Bronchial epithelial cell (primary cell): ENCODE results near the gene SYTL1. TPM values are rescaled to one million over a fixed set of nuclear protein-coding genes. Genes with fewer than 3 reads are reported as not detected.

Source experiments
- DNase-seq: peaks from one replicate; pipeline ENCODE4 v3.0.0-alpha.2; 2010; ENCODE audit warnings: low read depth
- FAIRE-seq: peaks from 2 replicates; lab custom pipeline; 2011; peaks lifted over from hg19 to GRCh38; lab: Jason Lieb, UNC
- H3K27me3 ChIP-seq: 2 replicates; pipeline ENCODE4 v1.5.1; 2011; ENCODE audit warnings: low read length; ENCODE audit not compliant: control insufficient read depth, insufficient read depth
- H3K36me3 ChIP-seq: 2 replicates; pipeline ENCODE4 v1.5.1; 2011; ENCODE audit warnings: low read length; ENCODE audit not compliant: control insufficient read depth, insufficient read depth
- H3K4me3 ChIP-seq: 2 replicates; pipeline ENCODE4 v1.5.1; 2011; ENCODE audit warnings: mild to moderate bottlenecking, low read depth, low read length, control low read depth
- total RNA-seq: library from RNA; depleted of rRNA; stranded (reverse); fragments of >200 nt; gene quantifications from 2 replicates; pipeline ENCODE4 v1.2.1, GENCODE V29; 2014
- TF ChIP-seq, protein P1 (sequence below): IDR thresholded peaks from 2 replicates; pipeline ENCODE4 v1.5.1; 2011; ENCODE audit warnings: mild to moderate bottlenecking, moderate library complexity, low read length, control low read depth, inconsistent platforms; ENCODE audit not compliant: insufficient read depth, severe bottlenecking

Gene SYTL1
- total RNA-seq, 1 donor from 2014 or later: 31.9 TPM

DNA sequence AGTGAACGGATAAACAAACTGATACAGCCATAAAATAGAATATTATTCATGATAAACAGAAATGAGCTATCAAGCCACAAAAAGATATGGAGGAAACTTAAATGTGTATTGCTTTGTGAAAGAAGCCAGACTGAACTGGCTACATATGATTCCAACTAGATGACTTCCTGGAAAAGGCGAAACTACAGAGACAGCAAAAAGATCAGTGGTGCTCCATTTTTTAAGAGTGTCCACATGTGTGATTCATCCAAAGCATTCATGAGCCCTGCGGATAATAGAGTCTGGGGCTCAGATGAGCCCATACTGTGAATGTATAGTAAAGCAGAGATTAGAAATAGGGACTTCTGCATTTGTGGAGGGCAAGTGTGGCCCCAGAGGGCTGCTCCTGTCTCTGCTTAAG is 27.7 kb upstream of the SYTL1 start:
- Histone ChIP-seq H3K4me3 (no peak overlapping the region), H3K36me3 (no peaks in the 10 kb centered on the region), H3K27me3 (no peaks in the 10 kb centered on the region)
- DNase-seq: no peak
- no peak for FAIRE-seq
- TF ChIP-seq, protein P1, sequence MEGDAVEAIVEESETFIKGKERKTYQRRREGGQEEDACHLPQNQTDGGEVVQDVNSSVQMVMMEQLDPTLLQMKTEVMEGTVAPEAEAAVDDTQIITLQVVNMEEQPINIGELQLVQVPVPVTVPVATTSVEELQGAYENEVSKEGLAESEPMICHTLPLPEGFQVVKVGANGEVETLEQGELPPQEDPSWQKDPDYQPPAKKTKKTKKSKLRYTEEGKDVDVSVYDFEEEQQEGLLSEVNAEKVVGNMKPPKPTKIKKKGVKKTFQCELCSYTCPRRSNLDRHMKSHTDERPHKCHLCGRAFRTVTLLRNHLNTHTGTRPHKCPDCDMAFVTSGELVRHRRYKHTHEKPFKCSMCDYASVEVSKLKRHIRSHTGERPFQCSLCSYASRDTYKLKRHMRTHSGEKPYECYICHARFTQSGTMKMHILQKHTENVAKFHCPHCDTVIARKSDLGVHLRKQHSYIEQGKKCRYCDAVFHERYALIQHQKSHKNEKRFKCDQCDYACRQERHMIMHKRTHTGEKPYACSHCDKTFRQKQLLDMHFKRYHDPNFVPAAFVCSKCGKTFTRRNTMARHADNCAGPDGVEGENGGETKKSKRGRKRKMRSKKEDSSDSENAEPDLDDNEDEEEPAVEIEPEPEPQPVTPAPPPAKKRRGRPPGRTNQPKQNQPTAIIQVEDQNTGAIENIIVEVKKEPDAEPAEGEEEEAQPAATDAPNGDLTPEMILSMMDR: no peak

DNA sequence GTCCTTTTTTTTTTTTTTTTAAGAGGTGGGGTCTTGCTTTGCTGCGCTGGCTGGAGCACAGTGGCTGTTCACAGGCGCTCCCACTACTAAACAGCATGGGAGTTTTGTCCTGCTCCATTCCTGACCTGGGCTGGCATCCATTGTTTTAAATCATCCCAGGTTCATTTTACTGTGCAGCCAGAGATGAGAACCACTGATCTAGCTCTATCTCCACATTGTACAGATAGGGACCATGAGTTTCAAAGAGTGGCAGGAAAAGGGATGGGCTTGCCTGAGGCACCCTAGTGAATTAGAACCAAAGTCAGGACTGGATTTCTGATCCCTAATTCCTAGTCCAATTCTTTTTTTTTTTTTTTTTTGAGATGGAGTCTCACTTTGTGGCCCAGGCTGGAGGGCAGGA is 27.1 kb upstream of the SYTL1 start:
- DNase-seq (no peak), FAIRE-seq (no peak)
- TF ChIP-seq, protein P1: no peak
- Histone ChIP-seq H3K4me3 (no peak overlapping the region), H3K36me3 (no peaks in the 10 kb centered on the region), H3K27me3 (no peaks in the 10 kb centered on the region)

DNA sequence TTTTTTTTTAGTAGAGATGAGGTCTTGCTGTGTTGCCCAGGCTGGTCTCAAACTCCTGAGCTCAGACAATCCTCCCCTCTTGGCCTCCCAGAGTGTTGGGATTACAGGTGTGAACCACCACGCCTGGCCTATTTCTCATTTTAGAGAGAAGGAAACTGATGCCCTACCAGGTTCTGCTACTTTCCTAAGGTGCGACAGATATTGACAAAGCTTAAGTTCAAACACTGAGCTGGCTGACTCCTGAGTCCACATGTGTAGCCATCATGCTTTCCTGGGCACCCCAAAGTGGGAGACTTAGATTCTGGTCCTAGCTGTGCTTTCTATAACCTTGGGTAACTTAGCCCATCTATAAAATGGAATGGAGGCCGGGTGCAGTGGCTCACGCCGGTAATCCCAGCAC is 25.0 kb upstream of the SYTL1 start:
- H3K36me3 ChIP-seq: no peaks in the 10 kb centered on the region
- DNase-seq (no peak), FAIRE-seq (no peak)
- H3K4me3 ChIP-seq: no peak overlapping the region
- H3K27me3 ChIP-seq: no peaks in the 10 kb centered on the region
- TF ChIP-seq, protein P1: no peak

DNA sequence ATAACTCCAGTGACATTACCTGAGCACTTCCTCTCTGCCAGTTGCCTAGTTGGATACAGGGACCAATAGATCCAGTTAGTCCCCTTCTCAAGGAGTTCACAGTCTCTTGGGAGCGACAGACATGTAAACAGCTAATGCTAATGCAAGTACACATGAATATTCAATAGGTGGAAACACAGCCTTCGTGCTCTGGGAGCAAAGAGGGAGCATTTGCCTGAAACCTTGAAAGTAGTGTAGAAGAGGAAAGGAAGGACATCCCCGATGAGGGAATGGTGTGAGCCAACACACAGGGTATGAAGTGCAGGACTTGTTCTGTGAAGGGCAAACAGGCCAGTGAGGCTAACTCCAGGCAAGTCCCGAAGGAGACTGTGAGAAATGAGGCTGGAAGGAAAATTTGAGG is 23.7 kb upstream of the SYTL1 start:
- no peak for DNase-seq
- TF ChIP-seq, protein P1: no peak
- H3K36me3 ChIP-seq: no peaks in the 10 kb centered on the region
- no peak for FAIRE-seq
- H3K4me3 ChIP-seq: no peak overlapping the region
- no peaks in the 10 kb centered on the region for H3K27me3 ChIP-seq

DNA sequence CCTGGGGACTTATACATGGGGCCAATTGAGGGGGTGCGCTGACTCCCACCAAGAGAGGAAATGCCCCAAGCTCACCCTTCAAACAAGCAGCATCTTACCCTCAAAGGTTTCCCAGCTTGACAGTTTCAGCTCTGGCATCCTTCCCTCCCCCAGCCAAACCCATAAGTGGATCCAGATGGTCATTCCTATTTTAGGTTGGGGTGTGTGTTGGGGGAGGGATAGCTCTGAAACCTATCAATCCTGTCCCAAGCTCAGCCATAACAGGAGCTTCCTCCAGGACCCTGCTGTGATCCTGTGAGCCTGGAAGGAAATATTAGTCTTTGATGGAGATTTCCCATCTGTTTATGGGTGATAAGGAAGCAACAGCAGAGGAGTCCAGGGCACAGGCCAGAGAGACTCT is 23.2 kb upstream of the SYTL1 start:
- no peak for FAIRE-seq
- TF ChIP-seq, protein P1: no peak

DNA sequence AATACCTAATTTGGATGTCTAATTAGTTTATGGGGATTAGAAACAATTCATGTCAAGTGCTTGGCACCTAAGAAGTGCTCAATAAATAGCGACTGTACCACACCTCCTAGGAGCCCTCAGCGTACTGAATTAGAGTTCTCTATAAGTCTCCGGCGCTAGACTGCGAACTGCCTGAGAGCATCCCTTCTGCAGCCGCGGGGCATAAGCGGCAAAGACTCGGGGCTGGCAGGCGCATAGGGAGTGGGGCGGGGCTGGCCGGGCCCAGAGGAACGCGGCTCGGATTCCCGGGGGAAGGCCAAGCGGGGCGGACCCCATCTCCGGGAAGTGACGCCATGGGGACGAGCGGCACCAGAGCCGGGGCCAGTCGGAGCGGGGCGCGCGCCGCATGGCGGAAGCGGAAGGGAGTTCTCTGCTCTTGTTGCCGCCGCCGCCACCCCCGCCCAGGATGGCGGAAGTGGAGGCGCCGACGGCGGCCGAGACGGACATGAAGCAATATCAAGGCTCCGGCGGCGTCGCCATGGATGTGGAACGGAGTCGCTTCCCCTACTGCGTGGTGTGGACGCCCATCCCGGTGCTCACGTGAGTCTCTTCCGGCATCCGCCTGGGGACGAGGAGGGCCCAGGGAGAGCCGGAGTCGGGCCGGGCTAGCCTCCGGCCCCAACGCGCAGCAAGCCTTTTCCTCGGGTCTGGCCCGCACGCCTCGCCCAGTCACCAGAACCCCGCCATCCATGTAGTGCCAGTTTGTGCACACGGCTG is 19.8 kb upstream of the SYTL1 start, which contains the start of gene TMEM222:
TMEM222 (plus strand) TSS at position 351 of the 756 bp plus-strand sequence; CDS start at position 386, 35 bp downstream.
- no peaks in the 10 kb centered on the region for H3K27me3 ChIP-seq
- peak within 1 kb of the TSS; percentile 92 for H3K4me3 ChIP-seq
- TF ChIP-seq, protein P1: peak; percentile 5
- DNase-seq (peak; percentile 83), FAIRE-seq (no peak)
- peaks cover 5% of the 10 kb centered on the region for H3K36me3 ChIP-seq

More for the DNA sequence above, 23.2 kb upstream of the SYTL1 start:
- DNase-seq: no peak
- Histone ChIP-seq H3K27me3 (no peaks in the 10 kb centered on the region), H3K36me3 (no peaks in the 10 kb centered on the region), H3K4me3 (no peak overlapping the region)
